Measurements from ENCODE around the gene AKT3. TPM values are rescaled to one million over a fixed set of nuclear protein-coding genes. Genes with fewer than 3 reads are reported as not detected.

The AKT3 gene
- total RNA-seq, 1 experiment from 2014 or later = 18.7 TPM

- Histone ChIP-seq H3K4me1 (ENCODE audit: insufficient read depth, low read length) (no peaks in the 10 kb centered on the region), H3K27me3 (ENCODE audit: low read length) (no peaks in the 10 kb centered on the region), H3K4me3 (ENCODE audit: low read length) (no peak overlapping the region), H3K9me2 (replicated peaks; ENCODE audit: low read length) (no peaks in the 10 kb centered on the region), H3K4me2 (ENCODE audit: low read length) (no peak overlapping the region), H3K9me3 (ENCODE audit: low read length) (no peaks in the 10 kb centered on the region), H3K27ac (ENCODE audit: low read length) (no peak overlapping the region), H3F3A (ENCODE audit: low read length, unreplicated experiment) (no peaks in the 10 kb centered on the region), H3K36me3 (ENCODE audit: low read depth, low read length) (no peaks in the 10 kb centered on the region), H2AFZ (ENCODE audit: low read length) (no peak overlapping the region), H3K79me2 (ENCODE audit: low read length) (no peaks in the 10 kb centered on the region), H4K20me1 (ENCODE audit: low read length) (no peaks in the 10 kb centered on the region), H3K9ac (ENCODE audit: low read length) (no peak overlapping the region)
- POLR2A ChIA-PET (ENCODE audit: unreplicated experiment) = no interaction called here
- CTCF ChIA-PET = no interaction called here
- TF ChIP-seq CTCF (conservative IDR thresholded peaks at IDR 0.05; ENCODE audit: low read depth, low read length) = no peak
- no peak for TF ChIP-seq EZH2phosphoT487 (IDR thresholded peaks at IDR 0.05; ENCODE audit: borderline replicate concordance, low read length)
- TF ChIP-seq EZH2 (IDR thresholded peaks at IDR 0.05; ENCODE audit: low read length, unreplicated experiment) = no peak
- intact Hi-C loops (cut with micrococcal nuclease) = no loop called here
- BruUV-seq (replicated peaks) = no TSS peak
- DNase-seq = no peak
- ATAC-seq = no peak
These were observed 79.2 kb downstream of the AKT3 start for GRCh38 chr1:243770860-243771259.

GRCh38 chr1:243765676-243766075, 84.4 kb downstream of the AKT3 start:
- BruUV-seq (replicated peaks) = no TSS peak

GRCh38 chr1:243763806-243764205, 86.2 kb downstream of the AKT3 start:
- Histone ChIP-seq H3K79me2 (ENCODE audit: low read length) (no peaks in the 10 kb centered on the region), H3K4me1 (ENCODE audit: insufficient read depth, low read length) (no peaks in the 10 kb centered on the region), H3K27me3 (ENCODE audit: low read length) (no peaks in the 10 kb centered on the region), H3K4me2 (ENCODE audit: low read length) (no peak overlapping the region), H3K36me3 (ENCODE audit: low read depth, low read length) (no peaks in the 10 kb centered on the region), H3K9me2 (replicated peaks; ENCODE audit: low read length) (no peaks in the 10 kb centered on the region), H2AFZ (ENCODE audit: low read length) (no peak overlapping the region), H3K9me3 (ENCODE audit: low read length) (no peaks in the 10 kb centered on the region), H3K9ac (ENCODE audit: low read length) (no peak overlapping the region), H3K27ac (ENCODE audit: low read length) (no peak overlapping the region), H3K4me3 (ENCODE audit: low read length) (no peak overlapping the region), H3F3A (ENCODE audit: low read length, unreplicated experiment) (no peaks in the 10 kb centered on the region), H4K20me1 (ENCODE audit: low read length) (no peaks in the 10 kb centered on the region)
- intact Hi-C loops (cut with micrococcal nuclease) = no loop called here
- ChIA-PET CTCF (no interaction called here), POLR2A (ENCODE audit: unreplicated experiment) (no interaction called here)
- DNase-seq = no peak
- no TSS peak for BruUV-seq (replicated peaks)
- ATAC-seq = no peak
- TF ChIP-seq EZH2phosphoT487 (IDR thresholded peaks at IDR 0.05; ENCODE audit: borderline replicate concordance, low read length) (no peak), EZH2 (IDR thresholded peaks at IDR 0.05; ENCODE audit: low read length, unreplicated experiment) (no peak), CTCF (conservative IDR thresholded peaks at IDR 0.05; ENCODE audit: low read depth, low read length) (no peak)

More at GRCh38 chr1:243765676-243766075, 84.4 kb downstream of the AKT3 start:
- intact Hi-C loops (cut with micrococcal nuclease) = no loop called here
- POLR2A ChIA-PET (ENCODE audit: unreplicated experiment) = no interaction called here
- H2AFZ ChIP-seq (ENCODE audit: low read length) = no peak overlapping the region
- DNase-seq (no peak), ATAC-seq (no peak)
- no peak overlapping the region for H3K27ac ChIP-seq (ENCODE audit: low read length)
- H3K9me3 ChIP-seq (ENCODE audit: low read length) = no peaks in the 10 kb centered on the region
- no peak overlapping the region for H3K9ac ChIP-seq (ENCODE audit: low read length)
- no peaks in the 10 kb centered on the region for H3K79me2 ChIP-seq (ENCODE audit: low read length)
- H3K36me3 ChIP-seq (ENCODE audit: low read depth, low read length) = no peaks in the 10 kb centered on the region
- TF ChIP-seq CTCF (conservative IDR thresholded peaks at IDR 0.05; ENCODE audit: low read depth, low read length) (no peak), EZH2 (IDR thresholded peaks at IDR 0.05; ENCODE audit: low read length, unreplicated experiment) (no peak), EZH2phosphoT487 (IDR thresholded peaks at IDR 0.05; ENCODE audit: borderline replicate concordance, low read length) (no peak)
- no peaks in the 10 kb centered on the region for H3F3A ChIP-seq (ENCODE audit: low read length, unreplicated experiment)
- H3K27me3 ChIP-seq (ENCODE audit: low read length) = no peaks in the 10 kb centered on the region
- no peaks in the 10 kb centered on the region for H4K20me1 ChIP-seq (ENCODE audit: low read length)
- no peak overlapping the region for H3K4me3 ChIP-seq (ENCODE audit: low read length)
- CTCF ChIA-PET = no interaction called here
- H3K4me2 ChIP-seq (ENCODE audit: low read length) = no peak overlapping the region
- no peaks in the 10 kb centered on the region for H3K4me1 ChIP-seq (ENCODE audit: insufficient read depth, low read length)
- H3K9me2 ChIP-seq (replicated peaks; ENCODE audit: low read length) = no peaks in the 10 kb centered on the region
